Peyer's patch (tissue), 4 donors: ENCODE measurements around the gene ZNF492.

Experiments used
- CTCF ChIP-seq, 6 experiments: fragments of 450-650 bp in 4 of 6; fragments of 200-600 bp in 2 of 6; sonication (generic) in 1 of 6; IDR thresholded peaks; one replicate each; pipeline ENCODE4 v1.5.1; 2017 to 2019; ENCODE audit warnings: antibody characterized with exemption in 6 of 6, mild to moderate bottlenecking in 3 of 6, moderate library complexity in 1 of 6
- POLR2A ChIP-seq, 2 donors: fragments of 450-650 bp; IDR thresholded peaks; one replicate each; pipeline ENCODE4 v1.5.1; 2017; ENCODE audit warnings: antibody characterized with exemption in 2 of 2, mild to moderate bottlenecking in 2 of 2, moderate library complexity in 2 of 2

- TF ChIP-seq CTCF (IDR thresholded peaks at IDR 0.05) (no peak), POLR2A (IDR thresholded peaks at IDR 0.05) (no peak)
Observed at GRCh38 chr19:22609630-22610029, 24.5 kb upstream of the ZNF492 start.
